Uterus (tissue), 4 donors: Measurements from ENCODE around the gene PCBP1. TPM values are rescaled to one million over a fixed set of nuclear protein-coding genes. Genes with fewer than 3 reads are reported as not detected.

Experiments
- DNase-seq, 2 donors: peaks; one replicate each; pipeline ENCODE4 v3.0.0-alpha.2; 2019 to 2020
- H3K27ac ChIP-seq, 2 donors: fragments of 200-600 bp; sonication (generic); 1 replicate in 1 of 2; 2 replicates in 1 of 2; pipeline ENCODE4 v1.5.1; 2016 to 2018
- H3K27me3 ChIP-seq, 2 donors: fragments of 200-600 bp; sonication (generic); one replicate each; pipeline ENCODE4 v1.5.1; 2018 to 2019; ENCODE audit warnings: control low read depth in 1 of 2
- H3K36me3 ChIP-seq, 2 donors: fragments of 200-600 bp; sonication (generic); one replicate each; pipeline ENCODE4 v1.5.1; 2019; ENCODE audit warnings: control low read depth in 1 of 2
- H3K4me1 ChIP-seq, 2 donors: fragments of 200-600 bp; sonication (generic); one replicate each; pipeline ENCODE4 v1.5.1; 2018 to 2019; ENCODE audit warnings: control low read depth in 1 of 2
- H3K4me3 ChIP-seq, 2 donors: fragments of 200-600 bp; sonication (generic); 1 replicate in 1 of 2; 2 replicates in 1 of 2; pipeline ENCODE4 v1.5.1; 2018 to 2019; ENCODE audit warnings: mild to moderate bottlenecking in 1 of 2
- H3K9me3 ChIP-seq, 2 donors: fragments of 200-600 bp; sonication (generic); one replicate each; pipeline ENCODE4 v1.5.1; 2019; ENCODE audit warnings: control low read depth in 1 of 2
- POLR2A ChIP-seq, 2 donors: fragments of 450-650 bp; IDR thresholded peaks; one replicate each; pipeline ENCODE4 v1.6.1; 2016; ENCODE audit warnings: antibody characterized with exemption in 2 of 2, mild to moderate bottlenecking in 1 of 2, moderate library complexity in 1 of 2
- intact Hi-C: fragments of 100-400 bp; cut with DNase I; formaldehyde crosslinking; loops from one replicate; pipeline ENCODE4 v1.15.1; 2023; ENCODE audit warnings: low total_unique reads
- total RNA-seq, 4 donors: library from RNA; depleted of rRNA in 3 of 4; stranded (reverse); fragments of >200 nt in 3 of 4; gene quantifications; one replicate each; pipeline versions ENCODE4 v1.1.0 to v1.2.4, GENCODE V29; 2014 to 2023
- TF ChIP-seq, protein P1 (sequence below), 4 experiments: fragments of 200-600 bp in 2 of 4; fragments of 450-650 bp in 2 of 4; sonication (generic) in 2 of 4; IDR thresholded peaks; one replicate each; pipeline ENCODE4 v1.5.1; 2016 to 2019; ENCODE audit warnings: antibody characterized with exemption in 4 of 4, mild to moderate bottlenecking in 2 of 4, moderate library complexity in 1 of 4
- donor health status: DM: yes; HTN: yes; CAD: no.

Gene PCBP1
- total RNA-seq, 4 donors from 2014 or later, result 55.5 to 294 (median 101) TPM

DNA sequence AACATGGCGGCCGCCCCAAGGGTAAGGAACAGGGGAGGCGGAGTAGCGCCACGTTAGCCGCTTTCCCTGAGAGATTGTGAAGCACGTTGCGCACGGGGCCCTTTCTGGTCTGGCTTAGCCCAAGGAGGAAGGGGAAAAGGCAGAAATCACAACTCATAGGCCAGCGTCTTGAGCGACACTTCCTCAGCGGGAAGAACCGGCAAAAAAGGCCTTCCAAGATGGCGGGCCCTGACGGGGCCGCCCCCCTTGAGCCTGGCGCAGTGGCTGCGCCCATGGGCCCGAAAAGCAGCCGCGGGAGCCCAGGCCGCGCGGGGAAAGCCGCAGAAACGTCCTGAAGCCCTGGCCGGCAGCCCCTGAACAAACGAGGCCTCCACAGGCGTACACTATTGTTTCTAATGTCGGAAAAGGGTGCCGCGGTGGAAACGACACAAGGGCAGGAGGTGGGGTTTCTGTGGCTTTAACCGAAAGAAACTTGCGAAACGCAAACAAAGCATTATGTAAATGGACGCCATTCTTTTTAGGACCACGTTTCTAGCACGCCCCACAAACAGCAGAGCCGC, 919 bp upstream of the PCBP1 start:
- DNase-seq, result peak; percentile 71 to 81
- H3K27ac ChIP-seq, result peak overlapping the region; percentile 99 to 100
- TF ChIP-seq, protein P1, sequence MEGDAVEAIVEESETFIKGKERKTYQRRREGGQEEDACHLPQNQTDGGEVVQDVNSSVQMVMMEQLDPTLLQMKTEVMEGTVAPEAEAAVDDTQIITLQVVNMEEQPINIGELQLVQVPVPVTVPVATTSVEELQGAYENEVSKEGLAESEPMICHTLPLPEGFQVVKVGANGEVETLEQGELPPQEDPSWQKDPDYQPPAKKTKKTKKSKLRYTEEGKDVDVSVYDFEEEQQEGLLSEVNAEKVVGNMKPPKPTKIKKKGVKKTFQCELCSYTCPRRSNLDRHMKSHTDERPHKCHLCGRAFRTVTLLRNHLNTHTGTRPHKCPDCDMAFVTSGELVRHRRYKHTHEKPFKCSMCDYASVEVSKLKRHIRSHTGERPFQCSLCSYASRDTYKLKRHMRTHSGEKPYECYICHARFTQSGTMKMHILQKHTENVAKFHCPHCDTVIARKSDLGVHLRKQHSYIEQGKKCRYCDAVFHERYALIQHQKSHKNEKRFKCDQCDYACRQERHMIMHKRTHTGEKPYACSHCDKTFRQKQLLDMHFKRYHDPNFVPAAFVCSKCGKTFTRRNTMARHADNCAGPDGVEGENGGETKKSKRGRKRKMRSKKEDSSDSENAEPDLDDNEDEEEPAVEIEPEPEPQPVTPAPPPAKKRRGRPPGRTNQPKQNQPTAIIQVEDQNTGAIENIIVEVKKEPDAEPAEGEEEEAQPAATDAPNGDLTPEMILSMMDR (IDR thresholded peaks at IDR 0.05), result no peak
- no peak for TF ChIP-seq POLR2A (IDR thresholded peaks at IDR 0.05)
- no peaks in the 10 kb centered on the region for H3K27me3 ChIP-seq
- H3K4me3 ChIP-seq, result peak overlapping the region; percentile 74 to 78
- peaks cover 0 to 6% of the 10 kb centered on the region in 2 donors for H3K4me1 ChIP-seq
- no peaks in the 10 kb centered on the region for H3K36me3 ChIP-seq
- intact Hi-C loops, result loop anchor here (2.0 kb wide), 1 partner anchor 56 kb away; no protein-coding TSS in a partner anchor
- H3K9me3 ChIP-seq, result no peaks in the 10 kb centered on the region

DNA sequence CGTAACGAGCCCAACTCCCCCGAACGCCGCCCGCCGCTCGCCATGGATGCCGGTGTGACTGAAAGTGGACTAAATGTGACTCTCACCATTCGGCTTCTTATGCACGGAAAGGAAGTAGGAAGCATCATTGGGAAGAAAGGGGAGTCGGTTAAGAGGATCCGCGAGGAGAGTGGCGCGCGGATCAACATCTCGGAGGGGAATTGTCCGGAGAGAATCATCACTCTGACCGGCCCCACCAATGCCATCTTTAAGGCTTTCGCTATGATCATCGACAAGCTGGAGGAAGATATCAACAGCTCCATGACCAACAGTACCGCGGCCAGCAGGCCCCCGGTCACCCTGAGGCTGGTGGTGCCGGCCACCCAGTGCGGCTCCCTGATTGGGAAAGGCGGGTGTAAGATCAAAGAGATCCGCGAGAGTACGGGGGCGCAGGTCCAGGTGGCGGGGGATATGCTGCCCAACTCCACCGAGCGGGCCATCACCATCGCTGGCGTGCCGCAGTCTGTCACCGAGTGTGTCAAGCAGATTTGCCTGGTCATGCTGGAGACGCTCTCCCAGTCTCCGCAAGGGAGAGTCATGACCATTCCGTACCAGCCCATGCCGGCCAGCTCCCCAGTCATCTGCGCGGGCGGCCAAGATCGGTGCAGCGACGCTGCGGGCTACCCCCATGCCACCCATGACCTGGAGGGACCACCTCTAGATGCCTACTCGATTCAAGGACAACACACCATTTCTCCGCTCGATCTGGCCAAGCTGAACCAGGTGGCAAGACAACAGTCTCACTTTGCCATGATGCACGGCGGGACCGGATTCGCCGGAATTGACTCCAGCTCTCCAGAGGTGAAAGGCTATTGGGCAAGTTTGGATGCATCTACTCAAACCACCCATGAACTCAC, 673 bp downstream of the PCBP1 start:
- Histone ChIP-seq H3K27me3 (no peaks in the 10 kb centered on the region), H3K4me1 (peaks cover 0 to 6% of the 10 kb centered on the region in 2 donors), H3K36me3 (no peaks in the 10 kb centered on the region), H3K9me3 (no peaks in the 10 kb centered on the region), H3K4me3 (peak overlapping the region; percentile 74 to 78), H3K27ac (peak overlapping the region; percentile 99 to 100)
- DNase-seq, result peak; percentile 42 to 43
- no peak for TF ChIP-seq POLR2A (IDR thresholded peaks at IDR 0.05)
- TF ChIP-seq, protein P1 (IDR thresholded peaks at IDR 0.05), result no peak
- intact Hi-C loops, result loop anchor here (2.0 kb wide), 1 partner anchor 55 kb away; no protein-coding TSS in a partner anchor

DNA sequence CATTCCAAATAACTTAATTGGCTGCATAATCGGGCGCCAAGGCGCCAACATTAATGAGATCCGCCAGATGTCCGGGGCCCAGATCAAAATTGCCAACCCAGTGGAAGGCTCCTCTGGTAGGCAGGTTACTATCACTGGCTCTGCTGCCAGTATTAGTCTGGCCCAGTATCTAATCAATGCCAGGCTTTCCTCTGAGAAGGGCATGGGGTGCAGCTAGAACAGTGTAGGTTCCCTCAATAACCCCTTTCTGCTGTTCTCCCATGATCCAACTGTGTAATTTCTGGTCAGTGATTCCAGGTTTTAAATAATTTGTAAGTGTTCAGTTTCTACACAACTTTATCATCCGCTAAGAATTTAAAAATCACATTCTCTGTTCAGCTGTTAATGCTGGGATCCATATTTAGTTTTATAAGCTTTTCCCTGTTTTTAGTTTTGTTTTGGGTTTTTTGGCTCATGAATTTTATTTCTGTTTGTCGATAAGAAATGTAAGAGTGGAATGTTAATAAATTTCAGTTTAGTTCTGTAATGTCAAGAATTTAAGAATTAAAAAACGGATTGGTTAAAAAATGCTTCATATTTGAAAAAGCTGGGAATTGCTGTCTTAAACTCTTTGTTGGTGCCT, 1.4 kb downstream of the PCBP1 start:
- Histone ChIP-seq H3K9me3 (no peaks in the 10 kb centered on the region), H3K4me1 (peaks cover 0 to 6% of the 10 kb centered on the region in 2 donors), H3K27ac (peak overlapping the region; percentile 99 to 100), H3K36me3 (no peaks in the 10 kb centered on the region), H3K27me3 (no peaks in the 10 kb centered on the region), H3K4me3 (peak overlapping the region; percentile 74 to 78)
- no peak for DNase-seq
- TF ChIP-seq, protein P1 (IDR thresholded peaks at IDR 0.05), result no peak
- no peak for TF ChIP-seq POLR2A (IDR thresholded peaks at IDR 0.05)
- intact Hi-C loops, result no loop called here

DNA sequence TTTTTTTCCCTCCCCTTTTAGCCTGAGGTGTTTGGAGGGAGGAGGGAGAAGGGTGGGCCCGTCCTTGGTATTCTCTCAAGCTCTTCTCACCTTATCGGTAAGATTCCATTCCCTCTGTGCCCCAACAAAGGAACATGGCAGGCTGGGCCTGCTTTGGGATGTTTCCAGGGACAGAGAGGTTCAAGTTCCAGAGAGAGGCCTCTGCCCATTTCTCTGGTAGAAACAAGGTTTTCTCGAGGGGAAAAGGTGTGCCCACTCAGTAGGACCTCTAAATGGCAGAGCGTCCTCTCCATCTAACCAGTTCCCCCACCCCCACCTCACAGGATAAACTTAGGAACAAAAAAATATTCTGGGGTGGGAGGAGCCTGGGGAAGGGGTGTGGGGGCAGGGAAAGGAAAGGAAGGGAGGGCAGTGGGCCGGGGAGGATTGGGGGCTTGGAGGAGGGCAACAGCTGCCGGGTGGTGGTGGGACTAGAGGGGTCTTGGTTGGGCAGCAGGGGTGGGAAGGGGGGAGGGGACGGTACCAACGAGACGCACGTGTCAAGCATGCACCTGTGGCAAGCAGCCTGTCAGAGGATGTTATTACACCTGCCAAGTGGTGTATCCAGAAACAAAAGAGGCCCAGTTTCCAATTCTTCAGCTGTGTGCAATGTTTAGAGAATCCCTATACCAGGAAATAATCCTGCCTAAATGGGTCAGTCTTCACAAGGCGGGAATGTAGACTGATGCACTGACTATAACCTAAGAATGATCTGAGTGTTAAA, 2.1 kb downstream of the PCBP1 start:
- no peaks in the 10 kb centered on the region for H3K36me3 ChIP-seq
- H3K4me1 ChIP-seq, result peaks cover 0 to 6% of the 10 kb centered on the region in 2 donors
- H3K27me3 ChIP-seq, result no peaks in the 10 kb centered on the region
- intact Hi-C loops, result no loop called here
- H3K27ac ChIP-seq, result peak overlapping the region; percentile 99 to 100
- H3K9me3 ChIP-seq, result no peaks in the 10 kb centered on the region
- peak overlapping the region; percentile 74 to 78 for H3K4me3 ChIP-seq
- no peak for DNase-seq
- no peak for TF ChIP-seq POLR2A (IDR thresholded peaks at IDR 0.05)
- TF ChIP-seq, protein P1 (IDR thresholded peaks at IDR 0.05), result no peak
